ENCODE measurements around the gene FBXL15.
A peak's percentile ranks its signal among the peaks of the same experiment; 100 is the strongest.

FBXL15 gene, protein sequence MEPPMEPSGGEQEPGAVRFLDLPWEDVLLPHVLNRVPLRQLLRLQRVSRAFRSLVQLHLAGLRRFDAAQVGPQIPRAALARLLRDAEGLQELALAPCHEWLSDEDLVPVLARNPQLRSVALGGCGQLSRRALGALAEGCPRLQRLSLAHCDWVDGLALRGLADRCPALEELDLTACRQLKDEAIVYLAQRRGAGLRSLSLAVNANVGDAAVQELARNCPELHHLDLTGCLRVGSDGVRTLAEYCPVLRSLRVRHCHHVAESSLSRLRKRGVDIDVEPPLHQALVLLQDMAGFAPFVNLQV

DNA sequence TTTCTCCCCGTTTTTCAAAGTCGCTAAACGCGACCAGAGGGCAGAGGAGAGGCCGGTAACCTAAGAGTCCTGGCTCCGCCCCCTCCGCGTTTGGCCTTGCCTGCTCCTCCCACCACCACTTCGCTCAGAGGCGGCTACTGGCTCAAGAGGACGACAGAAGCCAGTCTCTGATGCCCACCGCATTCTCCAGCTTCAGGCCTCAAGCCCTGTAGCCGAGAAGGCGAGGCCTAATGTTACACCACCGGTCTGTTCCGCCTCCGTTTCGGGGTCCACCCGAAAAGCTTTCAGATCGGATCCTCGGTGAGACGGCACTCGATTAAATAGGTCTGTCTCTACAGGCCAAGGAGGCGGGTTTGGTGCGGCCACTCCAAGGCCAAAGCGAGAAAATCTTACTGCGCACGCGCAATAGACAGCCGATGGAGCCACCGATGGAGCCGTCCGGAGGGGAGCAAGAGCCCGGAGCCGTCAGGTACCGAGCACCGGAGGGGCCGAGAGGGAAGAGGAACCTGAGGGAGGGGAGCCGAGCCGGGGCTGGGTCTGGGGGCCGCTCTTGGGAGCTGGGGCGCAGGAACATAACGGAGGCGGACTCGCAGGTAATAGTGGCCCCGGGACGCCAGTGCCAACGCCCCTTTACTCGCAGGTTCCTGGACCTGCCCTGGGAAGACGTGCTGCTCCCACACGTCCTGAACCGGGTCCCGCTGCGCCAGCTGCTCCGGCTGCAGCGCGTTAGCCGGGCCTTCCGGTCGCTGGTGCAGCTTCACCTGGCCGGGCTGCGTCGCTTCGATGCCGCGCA is at the start of gene FBXL15:
Gene FBXL15, plus strand, starts transcription at position 123 of the 793 bp plus-strand sequence. Its CDS starts 294 bp downstream, at position 417.
- peak; percentile 95 to 97 (median 96) for DNase-seq (ENCODE audit: low read depth in 3 of 3)

DNA sequence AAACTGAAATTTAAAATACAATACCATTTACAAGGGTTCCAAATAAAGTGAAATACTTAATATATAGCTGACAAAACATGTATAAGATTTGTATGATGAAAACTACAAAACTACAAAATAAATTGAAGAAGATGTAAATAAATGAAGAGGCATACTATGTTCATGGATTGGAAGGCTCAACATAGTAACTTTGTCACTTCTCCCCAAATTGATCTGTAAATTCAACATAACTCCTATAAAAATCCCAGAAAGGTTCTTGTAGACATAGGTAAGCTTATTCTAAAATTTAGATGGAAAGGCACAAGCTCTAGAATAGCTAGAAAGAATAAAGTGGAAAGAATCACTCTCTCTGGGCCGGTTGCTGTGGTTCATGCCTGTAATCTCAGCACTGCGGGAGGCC is 49.3 kb upstream of the FBXL15 start:
- DNase-seq (ENCODE audit: low read depth in 3 of 3): no peak

DNA sequence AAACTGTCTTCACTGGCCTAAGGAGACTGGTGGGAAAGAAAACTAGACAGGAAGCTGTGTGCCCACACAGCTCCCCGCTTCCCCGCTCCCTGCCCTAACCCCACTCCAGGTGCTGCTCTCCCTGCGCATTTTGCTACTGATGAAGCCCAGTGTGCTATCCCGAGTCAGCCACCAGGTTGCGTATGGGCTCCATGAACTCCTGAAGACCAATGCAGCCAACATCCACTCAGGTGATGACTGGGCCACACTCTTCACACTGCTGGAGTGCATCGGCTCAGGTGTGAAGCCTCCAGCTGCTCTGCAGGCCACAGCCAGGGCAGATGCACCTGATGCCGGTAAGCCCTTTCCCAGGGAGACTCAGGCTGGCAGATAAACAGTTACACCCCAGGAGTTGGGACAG is 45.4 kb upstream of the FBXL15 start:
- DNase-seq (ENCODE audit: low read depth in 3 of 3): no peak

DNA sequence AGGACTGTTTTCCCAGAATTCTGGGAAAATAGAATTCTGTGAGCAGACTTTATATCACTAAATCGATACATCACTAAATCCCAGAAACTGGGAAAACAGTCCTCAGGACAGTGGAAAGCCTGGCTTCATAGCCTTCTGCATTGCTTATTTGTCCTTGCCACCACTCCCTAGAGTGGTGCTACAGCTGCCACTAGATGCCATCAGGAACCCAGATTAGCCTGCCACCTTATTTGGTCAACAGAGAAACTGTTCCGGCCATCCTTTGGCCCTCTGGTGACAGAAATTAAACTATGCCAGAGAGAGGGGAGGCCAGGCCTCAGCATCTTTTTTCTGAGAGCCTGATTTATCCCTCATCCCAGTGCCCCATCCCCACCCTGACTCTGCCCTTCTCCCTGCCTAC is 44.8 kb upstream of the FBXL15 start:
- no peak for DNase-seq (ENCODE audit: low read depth in 3 of 3)

DNA sequence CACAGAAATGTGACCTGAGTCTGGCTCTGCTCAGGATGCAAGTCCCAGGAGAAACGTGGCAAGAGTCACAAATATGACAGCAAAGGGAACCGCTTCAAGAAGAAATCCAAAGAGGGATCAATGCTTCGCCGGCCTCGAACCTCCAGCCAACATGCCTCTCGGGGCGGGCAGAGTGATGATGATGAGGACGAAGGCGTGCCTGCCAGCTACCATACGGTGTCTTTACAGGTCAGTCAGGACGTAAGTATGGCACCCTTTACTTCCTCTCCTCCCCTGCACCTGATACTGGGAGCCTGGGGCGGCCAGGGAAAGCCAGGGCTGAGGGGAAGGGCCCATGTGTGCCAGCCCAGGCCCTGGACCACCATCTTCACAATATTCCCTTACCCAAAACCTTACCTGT is 43.7 kb upstream of the FBXL15 start:
- no peak for DNase-seq (ENCODE audit: low read depth in 3 of 3)

DNA sequence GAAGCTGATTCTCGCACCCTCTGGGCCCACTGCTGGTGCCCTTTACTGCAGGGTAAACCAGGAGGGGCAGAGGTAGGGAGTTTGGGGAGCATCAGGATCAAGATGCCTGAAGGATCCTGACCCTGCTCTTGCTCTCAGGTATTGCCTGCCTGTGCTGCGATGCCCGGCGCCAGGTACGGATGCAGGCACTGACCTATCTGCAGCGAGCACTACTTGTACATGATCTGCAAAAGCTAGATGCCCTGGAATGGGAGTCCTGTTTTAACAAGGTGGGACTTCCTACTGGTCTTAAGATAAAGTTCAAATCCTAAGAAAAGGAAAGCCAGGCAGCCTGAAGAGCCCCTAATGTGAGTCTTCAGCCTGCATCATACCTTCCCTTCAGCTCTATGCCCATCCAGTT is 41.3 kb upstream of the FBXL15 start:
- DNase-seq (ENCODE audit: low read depth in 3 of 3): no peak

DNA sequence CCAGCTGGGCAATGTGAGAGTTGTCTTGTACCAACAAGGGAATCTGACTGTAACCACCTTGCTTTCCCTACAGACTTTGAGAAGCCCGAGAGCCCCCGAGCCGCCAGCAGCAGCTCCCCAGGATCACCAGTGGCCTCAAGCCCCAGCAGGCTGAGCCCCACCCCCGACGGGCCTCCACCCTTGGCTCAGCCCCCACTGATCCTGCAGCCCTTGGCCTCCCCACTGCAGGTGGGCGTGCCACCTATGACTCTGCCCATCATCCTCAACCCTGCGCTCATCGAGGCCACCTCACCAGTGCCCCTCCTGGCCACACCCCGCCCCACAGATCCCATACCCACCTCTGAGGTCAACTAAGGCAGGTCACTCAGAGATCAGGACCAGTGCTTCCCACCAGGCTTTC is 38.7 kb upstream of the FBXL15 start:
- DNase-seq (ENCODE audit: low read depth in 3 of 3): no peak

DNA sequence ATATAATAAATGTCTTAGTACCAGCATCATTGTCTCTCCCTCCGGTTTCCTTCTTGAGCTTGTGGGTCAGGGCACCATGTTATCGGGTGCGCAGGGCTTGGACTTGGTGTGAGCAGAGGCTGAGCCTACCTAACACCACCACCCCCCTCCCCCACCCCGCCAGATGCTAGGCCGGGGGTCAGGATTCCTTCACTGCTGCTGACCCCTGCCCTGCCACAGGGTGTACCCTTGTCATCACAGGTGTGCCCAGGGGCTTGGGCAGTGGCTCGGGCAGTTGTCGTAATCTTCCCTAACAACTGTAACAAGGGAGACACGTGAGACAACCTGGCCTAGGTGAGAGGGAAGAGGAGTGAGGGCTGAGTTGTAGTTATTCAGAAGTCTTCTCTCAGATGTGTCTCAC is 37.8 kb upstream of the FBXL15 start:
- DNase-seq (ENCODE audit: low read depth in 3 of 3): no peak

DNA sequence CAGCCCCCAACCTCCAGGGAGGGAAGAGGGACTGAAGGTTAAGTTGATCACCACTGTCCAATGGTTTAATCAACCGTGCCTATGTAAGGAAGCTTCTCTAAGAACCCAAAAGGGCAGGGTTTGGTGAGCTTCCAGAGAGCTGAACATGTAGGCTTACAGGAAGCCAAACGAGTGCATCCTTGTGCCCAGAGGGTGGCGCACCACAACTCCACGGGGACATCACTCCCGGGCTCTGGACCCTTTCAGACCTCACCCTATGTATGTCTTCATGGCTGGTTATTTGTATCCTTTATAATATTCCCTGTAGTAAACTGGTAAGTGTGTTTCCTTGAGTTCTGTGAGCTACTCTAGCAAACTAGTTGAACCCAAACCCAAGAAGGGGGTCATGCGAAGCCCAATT is 36.6 kb upstream of the FBXL15 start:
- no peak for DNase-seq (ENCODE audit: low read depth in 3 of 3)

DNA sequence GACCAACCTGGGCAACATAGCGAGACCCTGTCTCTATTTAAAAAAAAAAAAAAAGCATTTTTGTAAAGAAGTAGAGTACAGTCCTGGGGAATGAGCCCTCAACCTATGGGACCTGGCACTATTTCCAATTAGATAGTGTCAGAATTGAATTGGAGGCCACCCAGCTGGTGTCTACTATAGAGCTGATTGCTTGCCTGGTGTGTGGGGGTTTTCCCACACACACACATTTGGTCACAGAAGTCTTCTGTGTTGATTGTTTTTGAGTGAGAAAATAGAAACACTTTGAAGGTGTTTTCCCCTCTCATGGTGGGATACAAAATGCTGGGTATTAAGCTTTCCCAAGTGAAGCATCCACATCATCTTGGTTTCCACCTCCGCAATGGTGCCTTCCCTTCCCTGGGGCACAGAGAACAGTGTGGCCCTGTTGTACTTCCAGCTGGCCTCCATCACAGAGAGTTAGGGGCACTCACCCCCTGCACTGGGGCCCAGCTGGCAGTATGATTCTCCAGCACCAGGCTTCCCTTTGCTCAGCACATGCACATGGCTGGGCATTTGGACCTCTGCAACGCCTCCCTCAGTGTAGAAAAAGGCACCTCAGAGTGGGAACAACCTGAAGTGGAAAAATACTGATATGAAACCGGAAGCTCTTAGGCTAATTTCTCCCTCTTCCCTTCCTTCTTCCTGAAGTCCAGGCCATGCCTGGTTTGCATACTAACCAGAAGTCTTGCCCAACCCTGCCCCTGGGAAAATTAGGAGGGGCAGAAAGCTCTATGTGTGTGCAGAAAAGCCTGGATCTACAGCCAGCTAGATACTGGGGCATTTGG is 35.8 kb upstream of the FBXL15 start:
- DNase-seq (ENCODE audit: low read depth in 3 of 3): no peak

DNA sequence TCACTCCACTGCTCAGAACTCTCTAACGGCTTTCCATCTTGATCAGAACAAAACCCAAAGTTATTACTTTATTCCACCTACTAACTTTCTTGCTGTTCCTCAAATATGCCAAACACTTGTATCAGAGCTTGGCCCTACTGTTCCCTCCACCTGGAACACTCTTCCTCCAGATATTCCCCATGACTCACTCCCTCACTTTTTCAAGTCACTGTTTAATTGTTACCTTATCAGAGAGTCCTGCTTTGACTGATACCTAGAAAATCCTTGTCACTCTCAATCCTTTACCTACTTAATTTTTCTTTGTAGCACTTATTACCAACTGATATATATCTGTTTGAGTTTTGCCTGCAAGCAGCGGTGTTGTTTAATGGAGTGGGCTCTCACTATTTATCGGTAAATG is 30.7 kb upstream of the FBXL15 start:
- DNase-seq (ENCODE audit: low read depth in 3 of 3): no peak

DNA sequence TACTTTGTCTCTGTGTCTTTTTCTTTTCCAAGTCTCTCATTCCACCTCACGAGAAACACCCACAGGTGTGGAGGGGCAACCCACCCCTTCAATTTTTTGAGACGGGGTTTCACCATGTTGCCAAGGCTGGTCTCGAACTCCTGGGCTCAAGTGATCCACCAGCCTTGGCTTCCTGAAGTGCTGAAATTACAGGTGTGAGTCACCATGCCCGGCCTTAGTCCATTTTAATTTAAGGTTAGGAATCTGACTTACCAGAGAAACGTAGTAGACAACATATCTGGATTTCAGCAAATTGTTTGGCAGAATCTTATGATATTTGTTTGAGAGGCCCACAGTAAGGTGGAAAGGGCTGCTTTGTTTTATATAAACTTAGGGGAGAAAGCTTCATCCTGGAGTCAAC is 28.3 kb upstream of the FBXL15 start:
- no peak for DNase-seq (ENCODE audit: low read depth in 3 of 3)

DNA sequence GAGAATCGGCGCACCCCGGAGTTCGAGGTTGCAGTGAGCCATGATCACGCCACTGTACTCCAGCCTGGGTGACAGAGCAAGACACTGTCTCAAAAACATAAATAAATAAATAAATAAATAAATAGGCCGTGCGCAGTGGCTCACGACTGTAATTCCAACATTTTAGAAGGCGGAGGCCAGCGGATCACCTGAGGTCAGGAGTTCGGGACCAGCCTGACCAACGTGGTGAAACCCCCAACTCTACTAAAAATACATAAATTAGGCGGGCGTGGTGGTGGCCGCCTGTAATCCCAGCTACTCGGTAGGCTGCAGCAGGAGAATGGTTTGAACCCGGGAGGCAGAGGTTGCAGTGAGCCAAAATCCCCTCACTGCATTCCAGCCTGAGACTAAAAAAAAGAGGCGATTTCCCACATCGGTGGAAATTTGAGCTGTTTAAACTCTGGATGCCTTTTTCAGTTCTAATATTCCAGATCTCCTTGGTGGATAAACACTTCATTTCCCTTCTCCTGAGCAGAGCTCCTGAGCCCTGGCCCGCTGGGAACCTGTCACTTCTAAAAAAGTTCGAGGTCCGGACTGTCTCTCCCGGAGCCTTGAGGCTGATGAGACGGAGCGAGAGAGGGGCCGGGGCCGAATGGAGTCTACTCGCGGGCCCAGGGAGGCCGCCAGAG is 27.1 kb upstream of the FBXL15 start:
- DNase-seq (ENCODE audit: low read depth in 3 of 3): no peak

DNA sequence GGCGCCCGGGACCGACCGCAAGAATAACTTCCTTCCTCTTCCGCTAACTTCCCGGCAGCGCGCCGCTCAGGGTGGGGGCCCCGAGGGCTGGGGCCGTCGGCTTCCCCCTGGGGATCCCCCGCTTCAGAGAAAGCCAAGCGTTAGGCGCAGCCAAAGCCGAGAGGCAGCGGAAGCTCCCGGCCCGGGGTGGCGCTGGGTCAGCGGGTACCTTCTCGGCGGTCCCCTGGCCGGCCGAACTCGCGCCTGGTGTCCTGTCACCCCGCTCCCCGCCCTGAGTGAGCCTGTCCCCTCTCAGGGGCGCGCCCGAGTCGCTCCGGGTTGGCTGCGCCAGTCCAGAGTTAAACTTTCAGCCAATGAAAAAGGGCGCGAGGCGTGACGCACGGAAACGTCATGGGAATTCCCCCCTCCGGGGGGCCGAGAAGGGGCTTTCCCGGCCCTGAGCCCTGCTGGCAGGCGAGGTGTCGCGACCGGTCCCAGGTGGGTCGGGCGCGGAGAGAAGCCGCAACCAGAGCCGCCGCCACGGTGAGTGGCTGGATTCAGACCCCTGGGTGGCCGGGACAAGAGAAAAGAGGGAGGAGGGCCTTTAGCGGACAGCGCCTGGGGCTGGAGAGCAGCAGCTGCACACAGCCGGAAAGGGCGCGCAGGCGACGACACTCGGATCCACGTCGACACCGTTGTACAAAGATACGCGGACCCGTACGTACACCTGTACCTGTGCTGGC is 26.4 kb upstream of the FBXL15 start:
- peak; percentile 98 for DNase-seq (ENCODE audit: low read depth in 3 of 3)

DNA sequence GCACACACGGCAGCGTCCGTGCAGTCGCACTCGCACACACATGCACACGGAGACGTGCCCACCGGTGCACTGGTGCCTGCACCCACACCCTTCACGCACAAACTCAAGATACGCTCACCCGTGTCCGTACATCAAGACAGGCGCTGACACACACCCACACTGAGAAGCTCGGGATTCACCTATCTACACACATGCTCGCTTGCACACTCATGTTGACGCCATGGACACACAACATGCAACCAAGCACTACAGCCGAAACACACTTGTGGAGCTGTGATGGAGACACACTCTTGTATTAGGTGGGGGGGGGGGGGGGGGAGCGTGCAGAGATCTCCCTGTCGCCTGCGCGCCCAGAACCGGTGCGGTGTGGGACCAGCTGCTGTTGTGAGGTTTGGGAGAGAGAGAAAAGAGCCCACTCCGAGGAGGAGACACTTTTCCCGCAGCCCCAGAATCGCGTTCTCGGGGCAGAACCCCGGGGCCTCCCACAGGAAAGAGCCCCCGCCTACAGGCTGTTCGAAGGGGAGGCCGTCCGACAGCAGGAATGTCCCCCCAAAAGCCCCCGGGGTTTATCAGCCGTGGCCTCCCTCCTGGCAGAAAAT is 25.7 kb upstream of the FBXL15 start:
- peak in 2 of 3 experiments; percentile 48 to 52 for DNase-seq (ENCODE audit: low read depth in 3 of 3)

DNA sequence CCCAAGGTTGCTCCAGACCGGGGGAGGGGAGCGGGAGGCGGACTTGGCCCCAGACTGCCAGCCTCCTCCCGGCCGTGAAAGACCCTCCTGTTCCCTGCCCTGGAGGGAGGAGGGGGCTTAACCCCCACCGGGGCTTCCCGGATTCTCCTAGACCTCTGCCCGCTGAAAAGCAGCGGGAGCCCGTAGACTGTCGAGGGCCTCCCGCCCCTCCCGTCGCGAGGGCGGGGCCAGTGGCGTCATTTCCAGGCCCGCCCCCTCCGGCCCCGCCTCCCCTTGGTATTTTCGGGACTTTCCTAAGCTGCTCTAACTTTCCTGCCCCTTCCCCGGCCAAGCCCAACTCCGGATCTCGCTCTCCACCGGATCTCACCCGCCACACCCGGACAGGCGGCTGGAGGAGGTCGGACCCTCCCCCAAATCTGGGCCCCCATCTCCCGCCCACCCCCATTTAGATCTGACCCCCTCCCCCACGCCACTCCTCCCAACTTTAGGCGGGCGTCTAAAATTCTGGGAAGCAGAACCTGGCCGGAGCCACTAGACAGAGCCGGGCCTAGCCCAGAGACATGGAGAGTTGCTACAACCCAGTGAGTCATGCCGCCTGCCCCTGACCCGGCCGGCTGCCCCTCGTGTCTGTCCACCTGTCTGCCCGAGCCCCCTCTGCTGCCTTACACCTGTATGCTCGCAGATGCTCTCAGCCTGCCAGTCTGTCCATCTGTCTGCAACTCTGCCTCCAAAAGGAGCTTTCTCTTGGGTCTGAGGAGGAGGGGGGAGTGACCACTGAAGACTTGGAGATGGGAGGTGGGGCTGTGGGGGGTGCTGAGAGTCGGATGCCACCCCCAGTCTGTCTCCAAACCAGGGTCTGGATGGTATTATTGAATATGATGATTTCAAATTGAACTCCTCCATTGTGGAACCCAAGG is 25.0 kb upstream of the FBXL15 start, which contains the start of gene NFKB2:
Gene NFKB2, plus strand, starts transcription at position 306 of the 917 bp plus-strand sequence. Its CDS starts 255 bp downstream, at position 561.
- DNase-seq (ENCODE audit: low read depth in 3 of 3): peak; percentile 81 to 90 (median 87)

DNA sequence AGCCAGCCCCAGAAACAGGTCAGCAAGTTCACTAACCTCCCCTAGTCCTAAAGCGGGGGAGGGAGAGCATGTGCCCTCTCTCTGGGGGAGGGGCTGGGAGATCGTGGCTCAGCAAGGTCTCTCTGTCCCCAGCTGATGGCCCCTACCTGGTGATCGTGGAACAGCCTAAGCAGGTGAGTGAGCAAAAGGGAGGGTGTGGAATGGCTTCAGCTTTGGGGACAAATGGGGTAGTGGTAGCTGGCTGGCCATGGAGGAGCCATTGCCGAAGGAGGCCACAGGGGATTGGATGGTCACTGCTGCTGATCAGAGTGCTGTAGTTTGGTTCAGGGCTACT is 24.4 kb upstream of the FBXL15 start:
- no peak for DNase-seq (ENCODE audit: low read depth in 3 of 3)

DNA sequence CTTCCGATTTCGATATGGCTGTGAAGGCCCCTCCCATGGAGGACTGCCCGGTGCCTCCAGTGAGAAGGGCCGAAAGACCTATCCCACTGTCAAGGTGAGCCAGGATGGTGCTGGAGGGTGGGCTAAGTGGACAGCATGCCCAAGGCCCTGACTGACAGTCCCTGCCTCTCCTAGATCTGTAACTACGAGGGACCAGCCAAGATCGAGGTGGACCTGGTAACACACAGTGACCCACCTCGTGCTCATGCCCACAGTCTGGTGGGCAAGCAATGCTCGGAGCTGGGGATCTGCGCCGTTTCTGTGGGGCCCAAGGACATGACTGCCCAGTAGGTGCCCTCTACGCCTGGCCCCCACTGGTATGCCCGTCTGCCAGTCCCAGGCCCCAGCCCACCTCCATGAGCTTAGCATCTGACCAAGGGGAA is 23.9 kb upstream of the FBXL15 start:
- DNase-seq (ENCODE audit: low read depth in 3 of 3): no peak
